ENCODE measurements around the gene ATP6AP2.

The ATP6AP2 gene

DNA sequence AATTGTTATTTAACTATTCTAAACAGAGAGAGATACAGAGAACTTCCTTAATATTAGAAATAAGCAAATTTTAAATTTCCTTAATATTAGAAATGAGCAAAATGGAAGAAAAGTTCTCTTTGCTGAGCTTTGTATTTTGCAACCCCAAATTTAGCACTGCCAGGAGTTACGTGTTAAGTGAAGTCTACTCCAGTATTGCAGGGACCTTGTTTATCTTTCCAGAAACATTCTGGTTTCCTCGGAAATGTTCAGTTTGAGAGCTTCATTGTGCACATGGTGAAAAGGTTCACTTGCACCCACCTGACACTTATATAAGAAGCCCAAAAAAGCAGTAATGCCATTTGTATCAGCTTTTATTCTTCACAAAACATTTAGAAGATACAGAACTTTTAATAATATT lies 72.8 kb downstream of the ATP6AP2 start:
- Histone ChIP-seq H3K79me2 (ENCODE audit: control insufficient read depth, low read length) (no peaks in the 10 kb centered on the region), H3K9me3 (ENCODE audit: control insufficient read depth, insufficient read depth, low read length) (no peaks in the 10 kb centered on the region), H3K4me2 (ENCODE audit: low read length) (no peak overlapping the region), H3F3A (ENCODE audit: control insufficient read depth, insufficient read depth) (peaks cover 4% of the 10 kb centered on the region; the same call in 1 of the 2 replicates), H3K4me3 (ENCODE audit: low read length) (no peak overlapping the region), H4K20me1 (ENCODE audit: control insufficient read depth, insufficient read depth, low read depth, low read length) (no peaks in the 10 kb centered on the region), H3K36me3 (ENCODE audit: control insufficient read depth, low read length) (peaks cover 16% of the 10 kb centered on the region), H3K27me3 (ENCODE audit: control insufficient read depth, low read length) (no peaks in the 10 kb centered on the region), H3K9me2 (replicated peaks; ENCODE audit: control insufficient read depth, low read length) (no peaks in the 10 kb centered on the region), H3K27ac (ENCODE audit: low read depth, low read length) (no peak overlapping the region), H3K4me1 (ENCODE audit: control insufficient read depth, low read length) (no peaks in the 10 kb centered on the region; the same call in 1 of the 2 replicates)
- TF ChIP-seq CTCF (IDR thresholded peaks at IDR 0.05; ENCODE audit: low read depth, low read length, poor library complexity, severe bottlenecking) (no peak), EZH2phosphoT487 (IDR thresholded peaks at IDR 0.05; ENCODE audit: borderline replicate concordance, low read length) (no peak)
